Right lobe of liver (tissue), 6 donors: Measurements from ENCODE around the gene TSGA10. TPM values are rescaled to one million over a fixed set of nuclear protein-coding genes. Genes with fewer than 3 reads are reported as not detected.
"Not testable (repeated sequence)": the region's sequence is repeated elsewhere in the genome, so short reads cannot be mapped to it uniquely, and the experiment has no call there.

Experiments used
- ATAC-seq, 4 donors: fragments of 200-7000 bp; cut with Tn5 transposase; one replicate each; pipeline ENCODE4 v1.9.1; 2020; ENCODE audit warnings: mild to moderate bottlenecking in 4 of 4, moderate library complexity in 4 of 4
- DNase-seq, 3 donors: peaks; one replicate each; pipeline ENCODE4 v3.0.0-alpha.2; 2020
- H3K27ac ChIP-seq, 3 donors: fragments of 200-600 bp; one replicate each; pipeline ENCODE4 v1.8.0; 2022
- H3K27me3 ChIP-seq, 2 donors: fragments of 200-600 bp; one replicate each; pipeline ENCODE4 v1.8.0; 2022
- H3K36me3 ChIP-seq, 4 donors: fragments of 200-600 bp; sonication (generic) in 1 of 4; one replicate each; pipeline versions ENCODE4 v1.5.1 to v1.8.0; 2017 to 2022; ENCODE audit warnings: control low read depth in 1 of 4
- H3K4me1 ChIP-seq, 4 donors: fragments of 200-600 bp; sonication (generic) in 1 of 4; one replicate each; pipeline versions ENCODE4 v1.5.1 to v1.8.0; 2017 to 2022; ENCODE audit warnings: control low read depth in 1 of 4
- H3K4me3 ChIP-seq, 3 donors: fragments of 200-600 bp; one replicate each; pipeline ENCODE4 v1.8.0; 2022
- H3K9me3 ChIP-seq, 4 donors: fragments of 200-600 bp; sonication (generic) in 1 of 4; one replicate each; pipeline versions ENCODE4 v1.5.1 to v1.8.0; 2017 to 2022; ENCODE audit warnings: control low read depth in 1 of 4
- POLR2A ChIP-seq: fragments of 450-650 bp; IDR thresholded peaks from one replicate; pipeline ENCODE4 v1.6.1; 2017; ENCODE audit warnings: antibody characterized with exemption, mild to moderate bottlenecking
- WGBS: methylation state at CpG from one replicate; pipeline ENCODE4 v1.1.6; 2018; ENCODE audit warnings: low coverage, low lambda C conversion rate; ENCODE audit not compliant: insufficient coverage; ENCODE audit errors: missing lambda C conversion rate; 5-methylcytosine and 5-hydroxymethylcytosine counted together
- intact Hi-C, 2 donors: fragments of 100-400 bp; cut with DNase I; formaldehyde crosslinking; loops; one replicate each; pipeline versions ENCODE4 v1.11.2 to v1.14.1; 2022
- total RNA-seq, 6 experiments: library from RNA; depleted of rRNA in 2 of 6; stranded (reverse); fragments of >200 nt in 2 of 6; fragmentation: NEBNext Ultra II Directional in 3 of 6; extraction: Animal tissue kit (Norgen Biotek cat#: 25700) in 3 of 6; gene quantifications; one replicate each; pipeline versions ENCODE4 v1.1.0 to v1.2.4, GENCODE V29; 2016 to 2023
- TF ChIP-seq, protein P1 (sequence below), 4 donors: fragments of 200-600 bp in 3 of 4; fragments of 450-650 bp in 1 of 4; IDR thresholded peaks; one replicate each; pipeline versions ENCODE4 v1.5.1 to v1.8.0; 2016 to 2022; ENCODE audit warnings: antibody characterized with exemption in 4 of 4, mild to moderate bottlenecking in 2 of 4
- donor health status: DM: no; HTN: yes; CAD: no.
- donor health status: DM: no; HTN: no; CAD: no.
- donor health status: DM: no; HTN: no; CAD: no.
- donor health status: DM: no; HTN: yes; CAD: no.
- donor health status: DM: no; HTN: yes; CAD: no.

Gene TSGA10
- total RNA-seq, 6 experiments from 2014 or later = 1.6 to 5.6 (median 2.7) TPM

DNA sequence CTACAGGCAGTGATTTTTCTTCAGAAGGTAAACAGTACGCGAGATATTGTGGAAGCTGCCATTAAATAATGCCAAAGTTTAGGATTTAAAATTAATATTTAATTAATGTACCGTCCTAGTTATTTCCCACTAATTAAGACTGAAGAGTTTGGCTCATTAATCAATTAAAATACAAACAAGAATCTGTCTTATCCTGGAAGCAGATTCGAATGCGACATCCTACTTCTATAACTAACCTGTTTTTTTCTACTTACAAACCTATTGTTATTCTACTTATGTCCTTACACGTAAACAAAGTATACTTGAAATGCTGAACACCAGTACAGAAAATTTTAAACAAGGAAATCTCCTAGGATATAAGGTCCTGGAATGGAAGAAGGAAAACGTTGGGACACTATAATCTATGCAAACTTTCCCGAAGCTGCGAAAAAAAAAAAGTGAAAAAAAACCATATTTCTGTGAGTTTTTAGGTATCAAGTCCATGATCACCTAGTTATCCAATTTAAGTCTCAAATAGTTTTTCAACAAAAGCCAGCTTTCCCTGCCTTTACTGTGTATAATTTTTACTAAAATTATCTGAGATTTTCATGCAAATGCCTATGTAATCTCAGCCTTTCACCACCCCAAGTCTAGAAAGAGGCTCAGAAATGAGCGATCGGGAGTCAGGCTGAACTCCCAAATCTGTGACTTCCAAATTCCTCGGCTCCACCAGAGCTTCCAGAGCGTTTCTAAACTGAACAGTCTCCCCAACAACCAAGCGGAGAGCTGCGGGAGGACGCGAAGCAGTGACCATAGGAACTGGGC lies 14.5 kb downstream of the TSGA10 start:
- no peak for DNase-seq
- Histone ChIP-seq H3K27ac (peak overlapping the region; percentile 61 to 73 (median 62)), H3K27me3 (no peaks in the 10 kb centered on the region), H3K36me3 (no peaks in the 10 kb centered on the region), H3K4me1 (peaks cover 0 to 7% (median 0%) of the 10 kb centered on the region in 4 donors), H3K4me3 (peak overlapping the region; percentile 77 to 88 (median 81)), H3K9me3 (no peaks in the 10 kb centered on the region)
- no peak for ATAC-seq
- TF ChIP-seq, protein P1, sequence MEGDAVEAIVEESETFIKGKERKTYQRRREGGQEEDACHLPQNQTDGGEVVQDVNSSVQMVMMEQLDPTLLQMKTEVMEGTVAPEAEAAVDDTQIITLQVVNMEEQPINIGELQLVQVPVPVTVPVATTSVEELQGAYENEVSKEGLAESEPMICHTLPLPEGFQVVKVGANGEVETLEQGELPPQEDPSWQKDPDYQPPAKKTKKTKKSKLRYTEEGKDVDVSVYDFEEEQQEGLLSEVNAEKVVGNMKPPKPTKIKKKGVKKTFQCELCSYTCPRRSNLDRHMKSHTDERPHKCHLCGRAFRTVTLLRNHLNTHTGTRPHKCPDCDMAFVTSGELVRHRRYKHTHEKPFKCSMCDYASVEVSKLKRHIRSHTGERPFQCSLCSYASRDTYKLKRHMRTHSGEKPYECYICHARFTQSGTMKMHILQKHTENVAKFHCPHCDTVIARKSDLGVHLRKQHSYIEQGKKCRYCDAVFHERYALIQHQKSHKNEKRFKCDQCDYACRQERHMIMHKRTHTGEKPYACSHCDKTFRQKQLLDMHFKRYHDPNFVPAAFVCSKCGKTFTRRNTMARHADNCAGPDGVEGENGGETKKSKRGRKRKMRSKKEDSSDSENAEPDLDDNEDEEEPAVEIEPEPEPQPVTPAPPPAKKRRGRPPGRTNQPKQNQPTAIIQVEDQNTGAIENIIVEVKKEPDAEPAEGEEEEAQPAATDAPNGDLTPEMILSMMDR (IDR thresholded peaks at IDR 0.05) = no peak
- no peak for TF ChIP-seq POLR2A
- WGBS = 18% methylated on average over 17 of the region's 17 CpGs
- intact Hi-C loops = no loop called here

DNA sequence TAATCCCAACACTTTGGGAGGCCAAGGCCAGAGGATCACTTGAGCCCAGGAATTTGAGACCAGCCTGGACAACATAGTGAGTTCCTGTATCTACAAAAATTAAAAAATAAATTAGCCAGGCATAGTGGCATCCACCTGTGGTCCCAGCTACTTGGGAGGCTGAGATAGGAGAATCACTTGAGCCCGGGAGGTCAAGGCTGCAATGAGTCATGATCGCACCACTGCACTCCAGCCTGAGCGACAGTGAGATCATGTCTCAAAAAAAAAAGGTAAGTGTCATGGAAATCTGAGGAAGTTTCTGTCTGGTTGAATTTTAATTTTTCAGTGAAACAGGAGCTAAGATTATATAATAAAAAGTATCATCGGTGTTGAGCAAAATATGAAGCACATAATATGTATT lies 15.7 kb downstream of the TSGA10 start:
- ATAC-seq (no peak), DNase-seq (no peak)
- H3K4me3 ChIP-seq = no peak overlapping the region
- intact Hi-C loops = no loop called here
- H3K27me3 ChIP-seq = no peaks in the 10 kb centered on the region
- no peak overlapping the region for H3K27ac ChIP-seq
- WGBS = 90% methylated on average over 4 of the region's 4 CpGs
- no peaks in the 10 kb centered on the region for H3K9me3 ChIP-seq
- TF ChIP-seq POLR2A = no peak
- TF ChIP-seq, protein P1 (IDR thresholded peaks at IDR 0.05) = no peak
- no peaks in the 10 kb centered on the region for H3K36me3 ChIP-seq
- H3K4me1 ChIP-seq = peaks cover 0 to 7% (median 0%) of the 10 kb centered on the region in 4 donors

DNA sequence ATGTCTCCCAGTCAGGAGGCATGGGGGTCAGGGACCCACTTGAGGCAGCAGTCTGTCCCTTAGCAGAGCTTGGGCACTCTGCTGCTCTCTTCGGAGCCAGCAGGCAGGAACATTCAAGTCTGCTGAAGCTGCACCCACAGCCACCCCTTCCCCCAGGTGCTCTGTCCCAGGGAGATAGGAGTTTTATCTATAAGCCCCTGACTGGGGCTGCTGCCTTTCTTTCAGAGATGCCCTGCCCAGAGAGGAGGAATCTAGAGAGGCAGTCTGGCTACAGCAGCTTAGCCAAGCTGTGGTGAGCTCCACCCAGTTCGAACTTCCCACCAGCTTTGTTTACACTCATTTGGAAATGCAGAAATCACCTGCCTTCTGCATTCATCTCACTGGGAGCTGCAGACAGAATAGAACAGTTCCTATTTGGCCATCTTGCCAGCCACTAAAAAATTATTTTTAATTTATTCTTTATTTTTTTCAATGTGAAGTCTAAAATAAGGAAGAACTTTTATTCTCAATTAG lies 19.6 kb downstream of the TSGA10 start:
- DNase-seq, H3K36me3 ChIP-seq, H3K27me3 ChIP-seq, H3K27ac ChIP-seq, H3K4me1 ChIP-seq, ATAC-seq, H3K4me3 ChIP-seq, intact Hi-C loops: not testable (repeated sequence)
- H3K9me3 ChIP-seq = peaks cover 0 to 12% (median 5%) of the 10 kb centered on the region in 4 donors
- 83% methylated on average over 1 of the region's 2 CpGs for WGBS

DNA sequence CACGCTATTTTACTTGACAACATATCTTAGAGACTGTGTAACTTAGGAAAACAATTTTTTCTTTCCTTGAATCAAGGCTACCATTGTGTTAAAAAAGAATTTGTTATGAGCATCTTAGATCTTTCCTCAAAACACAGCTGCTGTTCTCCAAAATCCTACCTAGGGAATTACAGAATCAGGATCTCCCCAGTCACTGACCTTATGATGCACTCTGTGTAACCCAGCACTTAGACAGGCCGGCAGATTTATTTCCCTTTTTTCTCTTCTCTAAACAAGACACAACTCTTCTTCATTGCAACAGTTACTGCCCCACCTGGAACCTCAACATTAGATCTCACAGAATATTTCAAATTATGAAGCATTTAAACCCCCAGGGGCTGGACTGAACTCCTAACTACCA lies 26.8 kb downstream of the TSGA10 start:
- intact Hi-C loops = no loop called here
- Histone ChIP-seq H3K4me3 (no peak overlapping the region), H3K4me1 (no peaks in the 10 kb centered on the region), H3K27ac (no peak overlapping the region), H3K27me3 (no peaks in the 10 kb centered on the region), H3K9me3 (peaks cover 0 to 10% (median 3%) of the 10 kb centered on the region in 4 donors), H3K36me3 (no peaks in the 10 kb centered on the region)
- no peak for TF ChIP-seq POLR2A
- TF ChIP-seq, protein P1 (IDR thresholded peaks at IDR 0.05) = no peak
- 85% methylated on average over 2 of the region's 2 CpGs for WGBS
- ATAC-seq (no peak), DNase-seq (no peak)

DNA sequence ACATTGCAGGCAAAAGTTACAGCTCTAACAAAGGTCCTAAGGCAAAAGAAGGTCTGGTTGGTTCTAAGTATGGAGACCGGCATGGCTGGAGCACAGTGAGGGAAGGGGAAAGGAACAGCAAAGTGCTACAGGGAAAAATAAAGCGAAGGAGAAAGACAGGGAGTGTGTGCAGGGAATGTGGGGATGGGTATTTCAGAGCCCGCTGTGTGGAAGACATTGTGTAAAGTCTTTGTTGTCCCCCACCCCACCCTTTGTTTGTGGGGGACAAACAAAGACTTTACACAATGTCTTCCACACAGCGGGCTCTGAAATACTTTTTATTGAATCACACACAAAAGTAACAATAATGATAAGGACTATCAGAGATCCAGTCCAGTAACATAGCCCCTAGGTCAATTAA lies 42.1 kb downstream of the TSGA10 start:
- no peak overlapping the region for H3K27ac ChIP-seq
- 54% methylated on average over 4 of the region's 4 CpGs for WGBS
- intact Hi-C loops = no loop called here
- TF ChIP-seq POLR2A = no peak
- TF ChIP-seq, protein P1 (IDR thresholded peaks at IDR 0.05) = no peak
- no peak for ATAC-seq
- no peak overlapping the region for H3K4me3 ChIP-seq
- no peak for DNase-seq
- H3K4me1 ChIP-seq = no peaks in the 10 kb centered on the region
- no peaks in the 10 kb centered on the region for H3K27me3 ChIP-seq
- H3K36me3 ChIP-seq = no peaks in the 10 kb centered on the region
- H3K9me3 ChIP-seq = no peaks in the 10 kb centered on the region
